Spinal cord (tissue), 10 donors: ENCODE data around the gene CPTP. TPM values are rescaled to one million over a fixed set of nuclear protein-coding genes. Genes with fewer than 3 reads are reported as not detected.
A peak's percentile ranks its signal among the peaks of the same experiment; 100 is the strongest.

Experiments used
- DNase-seq, 6 donors: peaks; one replicate each; pipeline versions ENCODE4 v3.0.0 to v3.0.0-alpha.2; 2013 to 2015; ENCODE audit warnings: low spot score in 6 of 6, low read depth in 4 of 6
- H3K27ac ChIP-seq: one replicate; pipeline ENCODE4 v1.5.1; 2013; ENCODE audit warnings: low read depth, low read length, control low read depth
- H3K27me3 ChIP-seq: one replicate; pipeline ENCODE4 v1.6.1; 2013; ENCODE audit warnings: low read length; ENCODE audit not compliant: control insufficient read depth, insufficient read depth
- H3K36me3 ChIP-seq: one replicate; pipeline ENCODE4 v1.6.1; 2013; ENCODE audit warnings: low read length; ENCODE audit not compliant: control insufficient read depth, insufficient read depth
- H3K4me1 ChIP-seq: one replicate; pipeline ENCODE4 v1.6.1; 2013; ENCODE audit warnings: low read length; ENCODE audit not compliant: control insufficient read depth, insufficient read depth
- H3K4me3 ChIP-seq: one replicate; pipeline ENCODE4 v1.5.1; 2013; ENCODE audit warnings: low read depth, low read length, control low read depth
- H3K9me3 ChIP-seq: one replicate; pipeline ENCODE4 v1.6.1; 2013; ENCODE audit warnings: low read length; ENCODE audit not compliant: control insufficient read depth, insufficient read depth
- WGBS: methylation state at CpG from one replicate; pipeline ENCODE4 v1.1.5; 2013; ENCODE audit warnings: missing lambda C conversion rate; ENCODE audit not compliant: insufficient coverage; 5-methylcytosine and 5-hydroxymethylcytosine counted together
- polyA plus RNA-seq, 2 donors: library from polyadenylated mRNA; unstranded; fragments of 120-200 nt; gene quantifications; one replicate each; pipeline ENCODE4 v1.2.1, GENCODE V29; 2013; ENCODE audit not compliant: insufficient read length in 2 of 2
- total RNA-seq, 2 donors: library from RNA; depleted of rRNA in 1 of 2; stranded (reverse); fragments of 120-200 nt in 1 of 2; fragments of >200 nt in 1 of 2; gene quantifications; one replicate each; pipeline versions ENCODE4 v1.2.3 to v1.2.4, GENCODE V29; 2013 to 2014
- donor health status: healthy.

Gene CPTP
- total and polyA plus RNA-seq, 4 donors: 9.6 to 32.0 (median 25.3) TPM

- no peak overlapping the region for H3K4me3 ChIP-seq
- no peaks in the 10 kb centered on the region for H3K9me3 ChIP-seq
- H3K4me1 ChIP-seq: peaks cover 58% of the 10 kb centered on the region
- DNase-seq: peak in 4 of 6 donors; percentile 39 to 85 (median 60)
- peak overlapping the region; percentile 42 for H3K27ac ChIP-seq
- WGBS: 39% methylated on average over 23 of the region's 30 CpGs
- no peaks in the 10 kb centered on the region for H3K27me3 ChIP-seq
- H3K36me3 ChIP-seq: peaks cover 96% of the 10 kb centered on the region
These were observed 25.5 kb upstream of the CPTP start for GRCh38 chr1:1298861-1299685.

DNA sequence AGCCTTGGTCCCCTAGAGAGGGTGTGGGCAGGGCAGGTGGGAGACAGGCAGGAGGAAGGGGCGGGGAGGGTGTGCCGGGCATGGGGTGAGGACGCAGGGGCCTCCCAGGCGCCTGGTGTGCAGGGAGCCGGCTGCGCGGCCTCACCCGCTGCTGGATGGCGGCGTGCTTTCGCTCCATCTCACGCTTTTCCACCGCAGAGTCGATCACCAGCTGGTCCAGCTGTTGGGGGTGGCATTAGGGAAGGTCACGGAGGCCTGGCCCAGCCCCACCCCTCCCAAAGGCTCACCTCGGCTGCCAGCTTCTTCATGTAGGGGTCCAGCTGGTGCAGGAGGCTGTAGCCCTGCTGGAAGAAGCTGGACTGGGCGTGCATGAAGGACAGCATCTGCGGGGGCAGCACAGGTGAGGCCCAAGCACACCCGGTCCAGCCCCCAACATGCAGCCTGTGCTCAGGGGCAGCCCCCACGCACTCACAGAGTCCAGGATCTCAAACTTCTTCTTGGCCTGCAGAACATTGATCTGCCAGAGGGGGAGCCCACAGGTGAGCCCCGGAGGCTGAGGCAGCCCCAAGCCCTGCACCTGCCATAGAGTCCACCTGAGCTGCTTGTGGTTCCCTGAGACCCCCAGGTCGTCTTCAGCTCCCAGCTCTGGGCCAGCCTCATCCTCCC, 24.8 kb upstream of the CPTP start:
- Histone ChIP-seq H3K4me3 (no peak overlapping the region), H3K9me3 (no peaks in the 10 kb centered on the region), H3K27me3 (no peaks in the 10 kb centered on the region), H3K27ac (peak overlapping the region; percentile 42), H3K36me3 (peaks cover 95% of the 10 kb centered on the region), H3K4me1 (peaks cover 66% of the 10 kb centered on the region)
- no peak for DNase-seq
- WGBS: 74% methylated on average over 11 of the region's 22 CpGs

- Histone ChIP-seq H3K4me1 (peaks cover 71% of the 10 kb centered on the region), H3K27ac (peak overlapping the region; percentile 29), H3K27me3 (no peaks in the 10 kb centered on the region), H3K36me3 (peaks cover 95% of the 10 kb centered on the region), H3K4me3 (no peak overlapping the region), H3K9me3 (no peaks in the 10 kb centered on the region)
- 93% methylated on average over 11 of the region's 12 CpGs for WGBS
- no peak for DNase-seq
These were observed 24.3 kb upstream of the CPTP start for GRCh38 chr1:1300352-1300739.

DNA sequence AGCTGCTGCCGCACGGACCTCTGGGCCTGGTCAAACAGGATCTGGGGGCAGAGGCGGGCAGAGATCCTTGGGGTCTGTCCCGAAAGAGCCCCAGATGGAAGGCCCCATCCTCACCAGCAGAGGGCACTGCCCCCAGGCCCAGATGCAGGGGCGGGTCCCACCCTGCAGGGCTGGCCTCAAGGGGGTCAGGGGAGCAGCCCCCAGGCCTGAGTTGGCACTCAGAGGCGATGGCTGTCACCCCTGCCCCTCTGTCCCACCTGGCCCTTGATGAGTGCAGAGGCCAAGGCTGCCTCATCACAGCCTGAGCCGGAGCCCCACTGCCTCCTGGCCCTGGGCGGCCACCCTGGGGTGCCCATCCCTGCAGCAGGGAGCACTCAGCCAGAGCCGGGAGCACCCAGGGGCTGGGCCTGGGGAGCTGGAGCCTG, 22.6 kb upstream of the CPTP start:
- 80% methylated on average over 9 of the region's 9 CpGs for WGBS
- Histone ChIP-seq H3K9me3 (no peaks in the 10 kb centered on the region), H3K27ac (no peak overlapping the region), H3K4me3 (no peak overlapping the region), H3K4me1 (peaks cover 84% of the 10 kb centered on the region), H3K27me3 (no peaks in the 10 kb centered on the region), H3K36me3 (peaks cover 86% of the 10 kb centered on the region)
- DNase-seq: no peak

DNA sequence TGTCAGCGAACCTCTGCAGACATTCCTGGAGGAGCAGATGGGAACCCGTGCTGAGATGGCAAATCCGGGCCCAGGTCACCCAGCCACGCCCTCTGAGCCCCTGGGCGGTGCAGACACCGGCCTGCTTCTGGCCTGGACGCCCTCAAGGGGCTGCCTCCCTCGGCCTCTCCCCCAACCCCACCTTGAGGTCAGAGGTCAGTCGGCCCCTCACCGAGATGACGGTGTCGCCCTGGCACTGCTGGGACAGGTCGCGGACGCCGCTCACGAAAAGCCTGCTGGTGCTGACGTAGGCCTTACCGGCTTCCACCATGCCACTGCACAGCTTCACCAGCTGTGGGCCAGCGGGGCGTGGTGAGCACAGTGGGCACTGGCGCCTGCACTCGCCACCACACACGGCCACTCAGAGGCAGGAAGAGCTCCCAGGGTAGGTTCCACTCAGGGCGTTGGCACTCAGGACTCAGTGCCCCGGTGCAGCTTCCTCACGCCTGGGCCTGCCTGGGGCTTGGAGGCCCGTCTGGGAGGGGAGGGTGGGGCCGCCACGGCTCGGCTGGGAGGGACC, 21.6 kb upstream of the CPTP start:
- Histone ChIP-seq H3K4me3 (no peak overlapping the region), H3K27me3 (no peaks in the 10 kb centered on the region), H3K27ac (no peak overlapping the region), H3K9me3 (no peaks in the 10 kb centered on the region), H3K36me3 (peaks cover 79% of the 10 kb centered on the region), H3K4me1 (peaks cover 83% of the 10 kb centered on the region)
- DNase-seq: no peak
- WGBS: 78% methylated on average over 25 of the region's 31 CpGs

DNA sequence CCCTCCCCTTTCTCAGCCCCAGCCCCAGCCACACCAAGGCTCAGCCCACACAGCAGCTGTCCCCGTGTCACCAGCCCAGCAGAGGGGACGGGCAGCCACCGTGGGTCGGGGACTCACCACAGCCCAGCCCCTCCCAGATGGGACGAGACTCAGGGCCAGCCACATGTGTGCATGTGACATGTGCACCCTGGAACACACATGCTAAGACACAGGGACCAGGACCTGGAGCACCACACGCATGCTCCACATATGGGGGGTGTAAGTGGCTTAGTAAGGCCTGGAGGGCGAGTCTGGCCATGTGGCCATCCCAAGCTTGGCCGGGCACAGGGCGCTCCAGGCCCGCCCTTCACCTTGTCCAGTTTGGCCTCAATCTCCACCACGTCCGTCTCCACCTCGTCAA, 20.9 kb upstream of the CPTP start:
- no peak overlapping the region for H3K4me3 ChIP-seq
- H3K36me3 ChIP-seq: peaks cover 73% of the 10 kb centered on the region
- 66% methylated on average over 11 of the region's 13 CpGs for WGBS
- no peaks in the 10 kb centered on the region for H3K27me3 ChIP-seq
- no peak overlapping the region for H3K27ac ChIP-seq
- peaks cover 76% of the 10 kb centered on the region for H3K4me1 ChIP-seq
- no peaks in the 10 kb centered on the region for H3K9me3 ChIP-seq
- DNase-seq: no peak

GRCh38 chr1:1304331-1305299, 20.0 kb upstream of the CPTP start:
- peak overlapping the region; percentile 72 for H3K4me3 ChIP-seq
- DNase-seq: peak in 5 of 6 donors; percentile 72 to 96 (median 80)
- H3K27me3 ChIP-seq: no peaks in the 10 kb centered on the region
- WGBS: 7% methylated on average over 24 of the region's 29 CpGs
- peaks cover 74% of the 10 kb centered on the region for H3K4me1 ChIP-seq
- H3K27ac ChIP-seq: peak overlapping the region; percentile 91
- no peaks in the 10 kb centered on the region for H3K9me3 ChIP-seq
- peaks cover 70% of the 10 kb centered on the region for H3K36me3 ChIP-seq

DNA sequence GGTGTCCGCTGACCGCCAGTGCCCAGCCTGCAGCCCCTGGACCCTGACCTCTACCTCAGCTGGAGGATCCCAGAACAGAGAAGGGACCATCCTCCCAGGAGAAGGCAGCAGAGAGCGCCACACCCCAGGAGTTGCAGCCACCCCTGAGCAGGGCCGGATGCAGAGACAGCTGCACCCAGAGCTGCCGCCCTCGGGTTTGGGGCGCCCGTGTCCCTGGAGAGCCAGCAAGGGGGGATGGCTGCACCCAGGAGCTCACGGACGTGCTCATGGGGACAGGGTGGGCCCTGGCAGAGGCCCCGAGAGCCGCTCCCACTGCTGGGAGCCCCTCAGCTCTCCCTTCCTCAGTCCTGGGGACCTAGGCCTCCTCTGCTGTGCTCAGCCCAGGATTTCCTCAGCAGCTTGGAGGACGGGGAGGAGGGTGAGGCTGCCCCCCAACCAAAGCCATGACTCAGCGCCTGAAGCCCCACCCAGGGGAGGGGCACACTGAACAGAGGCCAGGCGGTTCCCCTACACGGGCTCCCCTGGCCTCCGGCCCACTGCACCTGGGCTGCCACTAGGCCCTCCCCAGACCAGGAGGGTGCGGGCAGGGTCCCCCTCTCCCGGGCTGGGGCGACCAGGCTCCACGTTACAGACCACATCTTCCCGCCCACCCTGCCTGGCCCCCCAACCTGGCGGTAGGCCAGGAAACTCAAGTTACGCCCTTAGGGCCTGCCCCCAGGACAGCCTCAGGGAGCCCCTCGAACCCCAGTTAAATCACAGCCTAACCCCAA, 19.1 kb upstream of the CPTP start:
- Histone ChIP-seq H3K4me1 (peaks cover 73% of the 10 kb centered on the region), H3K36me3 (peaks cover 70% of the 10 kb centered on the region), H3K9me3 (no peaks in the 10 kb centered on the region), H3K4me3 (peak overlapping the region; percentile 72), H3K27me3 (no peaks in the 10 kb centered on the region), H3K27ac (peak overlapping the region; percentile 91)
- 33% methylated on average over 25 of the region's 25 CpGs for WGBS
- DNase-seq: peak in 1 of 6 donors; percentile 64
